OCI-LY7 (cell line): ENCODE data around the gene OXTR. TPM values are rescaled to one million over a fixed set of nuclear protein-coding genes. Genes with fewer than 3 reads are reported as not detected.

ENCODE experiments used
- BruUV-seq: library from RNA; stranded (reverse); fragments of 400-500 nt; replicated peaks from 2 replicates; lab custom pipeline; 2021; lab: Mats Ljungman, UMichigan
- CTCF ChIA-PET: fragments of 300-600 bp; sonication (Branson Sonifier 250); formaldehyde crosslinking; loops from one replicate; lab custom pipeline; 2022; ENCODE audit warnings: antibody characterized with exemption; ENCODE audit not compliant: unreplicated experiment; lab: Charles Lee
- POLR2A ChIA-PET: fragments of 300-600 bp; sonication (Branson Sonifier 250); formaldehyde crosslinking; loops from one replicate; lab custom pipeline; 2022; ENCODE audit warnings: antibody characterized with exemption; lab: Charles Lee
- DNase-seq: peaks from one replicate; pipeline ENCODE4 v3.0.0-alpha.2; 2015; ENCODE audit warnings: low spot score
- H2AFZ ChIP-seq: fragments of 200-600 bp; sonication (generic), shearing (Covaris generic); 2 replicates; pipeline ENCODE4 v1.6.1; 2014; ENCODE audit warnings: mild to moderate bottlenecking, antibody characterized with exemption, low read length, moderate library complexity
- H3K27ac ChIP-seq: fragments of 200-600 bp; sonication (generic); 2 replicates; pipeline ENCODE4 v1.5.1; 2014; ENCODE audit warnings: mixed run types, low read depth, mild to moderate bottlenecking, moderate library complexity, low read length, inconsistent platforms; ENCODE audit not compliant: poor library complexity, severe bottlenecking
- H3K36me3 ChIP-seq: fragments of 200-600 bp; sonication (generic); 2 replicates; pipeline ENCODE4 v1.6.1; 2014; ENCODE audit warnings: mild to moderate bottlenecking, antibody characterized with exemption, low read length, moderate library complexity, mixed read lengths; ENCODE audit not compliant: insufficient read depth
- H3K4me1 ChIP-seq: fragments of 200-600 bp; sonication (generic); 2 replicates; pipeline ENCODE4 v1.5.1; 2014; ENCODE audit warnings: mild to moderate bottlenecking, low read length; ENCODE audit not compliant: insufficient read depth, poor library complexity, severe bottlenecking
- H3K4me2 ChIP-seq: fragments of 200-600 bp; sonication (generic); 2 replicates; pipeline ENCODE4 v1.6.1; 2014; ENCODE audit warnings: mild to moderate bottlenecking, low read length
- H3K4me3 ChIP-seq: fragments of 200-600 bp; sonication (generic); 2 replicates; pipeline ENCODE4 v1.5.1; 2014; ENCODE audit warnings: mild to moderate bottlenecking, low read depth, low read length; ENCODE audit not compliant: poor library complexity, severe bottlenecking
- H3K79me2 ChIP-seq: fragments of 200-600 bp; sonication (generic); 2 replicates; pipeline ENCODE4 v1.6.1; 2016; ENCODE audit warnings: low read depth, mild to moderate bottlenecking, low read length, moderate library complexity, mixed read lengths; ENCODE audit not compliant: insufficient read depth
- H3K9me2 ChIP-seq: fragments of 200-600 bp; sonication (generic); 2 replicates; pipeline ENCODE4 v1.6.1; 2016; ENCODE audit warnings: mild to moderate bottlenecking, low read length, mixed read lengths; ENCODE audit not compliant: insufficient read depth
- H3K9me3 ChIP-seq: fragments of 200-600 bp; sonication (generic); 2 replicates; pipeline ENCODE4 v1.6.1; 2014; ENCODE audit warnings: mild to moderate bottlenecking, mixed run types, low read length, mixed read lengths
- H4K20me1 ChIP-seq: fragments of 200-600 bp; sonication (generic); 2 replicates; pipeline ENCODE4 v1.6.1; 2014; ENCODE audit warnings: mild to moderate bottlenecking, antibody characterized with exemption, low read length, moderate library complexity, mixed read lengths; ENCODE audit not compliant: insufficient read depth
- EZH2phosphoT487 ChIP-seq: fragments of 200-600 bp; sonication (generic); IDR thresholded peaks from 2 replicates; pipeline ENCODE4 v1.6.1; 2018; ENCODE audit warnings: low read depth, borderline replicate concordance, mild to moderate bottlenecking, mixed run types, antibody characterized with exemption, low read length, moderate library complexity, mixed read lengths
- intact Hi-C: fragments of 100-400 bp; cut with micrococcal nuclease; formaldehyde crosslinking; loops from one replicate; pipeline ENCODE4 v1.10.0; 2022; ENCODE audit not compliant: unreplicated experiment
- total RNA-seq, 2 experiments: library from RNA; depleted of rRNA in 1 of 2; stranded (reverse); fragments of >200 nt in 1 of 2; shearing (Covaris generic) in 1 of 2; gene quantifications; 2 replicates each; pipeline ENCODE4 v1.2.3, GENCODE V29; 2014 to 2022
- TF ChIP-seq, protein P1 (sequence below): fragments of 200-600 bp; sonication (generic); conservative IDR thresholded peaks from 2 replicates; pipeline ENCODE4 v1.5.1; 2014; ENCODE audit warnings: mild to moderate bottlenecking, antibody characterized with exemption, low read length, moderate library complexity, mixed read lengths

Gene OXTR
- total RNA-seq, 2 experiments from 2014 or later = 0.82 to 2.0 TPM

DNA sequence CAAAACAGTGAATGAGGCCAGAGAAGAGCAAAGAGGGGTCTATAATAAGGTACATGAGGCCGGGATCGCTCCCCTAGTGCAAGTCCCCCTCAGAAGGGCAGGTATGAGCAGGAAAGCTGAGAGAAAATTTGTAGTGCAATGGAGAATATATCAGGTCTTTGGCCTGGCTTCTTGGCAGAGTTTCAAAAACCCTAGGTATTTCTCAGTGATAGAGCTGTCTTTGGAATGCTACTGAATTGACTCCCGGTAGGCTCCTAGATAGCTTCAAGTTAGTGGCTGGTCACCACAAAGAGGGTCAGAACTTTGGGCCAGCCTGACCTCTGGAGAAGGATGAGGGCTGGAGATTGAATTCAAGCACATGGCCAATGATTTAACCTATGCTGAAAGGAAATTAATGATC is 30.6 kb upstream of the OXTR start:
- ChIA-PET POLR2A (no interaction called here), CTCF (no interaction called here)
- no peak for DNase-seq
- Histone ChIP-seq H3K9me3 (no peaks in the 10 kb centered on the region), H3K4me3 (no peak overlapping the region), H3K4me2 (no peak overlapping the region), H3K79me2 (no peaks in the 10 kb centered on the region), H2AFZ (no peak overlapping the region), H3K36me3 (no peaks in the 10 kb centered on the region), H3K4me1 (no peaks in the 10 kb centered on the region), H3K27ac (no peak overlapping the region), H4K20me1 (no peaks in the 10 kb centered on the region), H3K9me2 (no peaks in the 10 kb centered on the region)
- no TSS peak for BruUV-seq
- TF ChIP-seq, protein P1, sequence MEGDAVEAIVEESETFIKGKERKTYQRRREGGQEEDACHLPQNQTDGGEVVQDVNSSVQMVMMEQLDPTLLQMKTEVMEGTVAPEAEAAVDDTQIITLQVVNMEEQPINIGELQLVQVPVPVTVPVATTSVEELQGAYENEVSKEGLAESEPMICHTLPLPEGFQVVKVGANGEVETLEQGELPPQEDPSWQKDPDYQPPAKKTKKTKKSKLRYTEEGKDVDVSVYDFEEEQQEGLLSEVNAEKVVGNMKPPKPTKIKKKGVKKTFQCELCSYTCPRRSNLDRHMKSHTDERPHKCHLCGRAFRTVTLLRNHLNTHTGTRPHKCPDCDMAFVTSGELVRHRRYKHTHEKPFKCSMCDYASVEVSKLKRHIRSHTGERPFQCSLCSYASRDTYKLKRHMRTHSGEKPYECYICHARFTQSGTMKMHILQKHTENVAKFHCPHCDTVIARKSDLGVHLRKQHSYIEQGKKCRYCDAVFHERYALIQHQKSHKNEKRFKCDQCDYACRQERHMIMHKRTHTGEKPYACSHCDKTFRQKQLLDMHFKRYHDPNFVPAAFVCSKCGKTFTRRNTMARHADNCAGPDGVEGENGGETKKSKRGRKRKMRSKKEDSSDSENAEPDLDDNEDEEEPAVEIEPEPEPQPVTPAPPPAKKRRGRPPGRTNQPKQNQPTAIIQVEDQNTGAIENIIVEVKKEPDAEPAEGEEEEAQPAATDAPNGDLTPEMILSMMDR = no peak
- no peak for TF ChIP-seq EZH2phosphoT487
- intact Hi-C loops = no loop called here

DNA sequence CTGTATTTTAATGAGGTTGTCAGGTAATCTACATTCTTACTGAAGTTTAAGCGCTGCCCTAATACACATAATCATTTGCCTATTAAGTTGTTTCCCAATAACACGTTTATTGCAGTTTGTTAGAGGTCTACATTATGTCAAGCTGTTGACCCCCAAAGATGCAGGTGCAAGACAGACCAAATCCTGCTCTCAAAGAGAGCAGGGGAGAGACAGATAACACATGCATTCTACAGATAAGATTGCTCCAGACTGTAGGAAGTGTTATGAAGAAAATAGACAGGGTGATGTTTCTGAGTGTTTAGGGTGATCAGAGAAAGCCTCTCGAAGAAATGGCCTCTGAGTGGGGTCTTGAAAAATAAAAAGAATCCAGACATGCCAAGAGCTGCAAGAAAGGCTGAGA is 24.8 kb upstream of the OXTR start:
- Histone ChIP-seq H3K4me1 (no peaks in the 10 kb centered on the region), H3K4me2 (no peak overlapping the region), H3K9me2 (no peaks in the 10 kb centered on the region), H3K36me3 (no peaks in the 10 kb centered on the region), H3K27ac (no peak overlapping the region), H3K79me2 (no peaks in the 10 kb centered on the region), H3K4me3 (no peak overlapping the region), H2AFZ (no peak overlapping the region), H3K9me3 (no peaks in the 10 kb centered on the region), H4K20me1 (no peaks in the 10 kb centered on the region)
- POLR2A ChIA-PET = no interaction called here
- CTCF ChIA-PET = no interaction called here
- DNase-seq = no peak
- no TSS peak for BruUV-seq
- intact Hi-C loops = no loop called here
- TF ChIP-seq EZH2phosphoT487 = no peak
- TF ChIP-seq, protein P1 = no peak

DNA sequence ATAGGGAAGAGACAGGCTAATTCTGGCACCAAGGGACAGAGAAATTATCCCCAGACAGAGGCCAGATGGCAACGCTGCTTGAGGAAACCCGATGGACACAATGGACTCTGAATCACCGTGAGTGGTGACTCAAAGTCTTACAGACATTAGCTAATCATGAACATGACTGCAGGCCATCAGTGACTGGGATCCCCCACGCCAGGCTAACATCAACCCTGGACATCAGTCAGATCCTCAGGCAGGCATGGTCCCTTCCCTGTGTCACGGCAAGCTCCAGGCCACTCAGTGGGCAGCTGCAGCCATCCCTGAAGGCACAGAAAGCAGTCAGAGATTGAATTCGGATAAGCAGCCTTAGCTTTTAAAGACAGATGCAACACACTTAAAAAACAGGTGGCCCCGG is 23.8 kb upstream of the OXTR start:
- no peaks in the 10 kb centered on the region for H3K9me3 ChIP-seq
- POLR2A ChIA-PET = no interaction called here
- no peak overlapping the region for H3K27ac ChIP-seq
- TF ChIP-seq, protein P1 = no peak
- TF ChIP-seq EZH2phosphoT487 = no peak
- CTCF ChIA-PET = no interaction called here
- H3K36me3 ChIP-seq = no peaks in the 10 kb centered on the region
- intact Hi-C loops = no loop called here
- H3K4me3 ChIP-seq = no peak overlapping the region
- H4K20me1 ChIP-seq = no peaks in the 10 kb centered on the region
- no peaks in the 10 kb centered on the region for H3K4me1 ChIP-seq
- H2AFZ ChIP-seq = no peak overlapping the region
- no peak for DNase-seq
- H3K4me2 ChIP-seq = no peak overlapping the region
- H3K9me2 ChIP-seq = no peaks in the 10 kb centered on the region
- no peaks in the 10 kb centered on the region for H3K79me2 ChIP-seq
- BruUV-seq = no TSS peak
